DMS53 (cell line): ENCODE data around the gene PHF24.
"Not testable (repeated sequence)": the region's sequence is repeated elsewhere in the genome, so short reads cannot be mapped to it uniquely, and the experiment has no call there.

ENCODE experiments used
- DNase-seq: peaks from one replicate; lab custom pipeline; 2025; lab: John Stamatoyannopoulos, UW

PHF24 gene

DNA sequence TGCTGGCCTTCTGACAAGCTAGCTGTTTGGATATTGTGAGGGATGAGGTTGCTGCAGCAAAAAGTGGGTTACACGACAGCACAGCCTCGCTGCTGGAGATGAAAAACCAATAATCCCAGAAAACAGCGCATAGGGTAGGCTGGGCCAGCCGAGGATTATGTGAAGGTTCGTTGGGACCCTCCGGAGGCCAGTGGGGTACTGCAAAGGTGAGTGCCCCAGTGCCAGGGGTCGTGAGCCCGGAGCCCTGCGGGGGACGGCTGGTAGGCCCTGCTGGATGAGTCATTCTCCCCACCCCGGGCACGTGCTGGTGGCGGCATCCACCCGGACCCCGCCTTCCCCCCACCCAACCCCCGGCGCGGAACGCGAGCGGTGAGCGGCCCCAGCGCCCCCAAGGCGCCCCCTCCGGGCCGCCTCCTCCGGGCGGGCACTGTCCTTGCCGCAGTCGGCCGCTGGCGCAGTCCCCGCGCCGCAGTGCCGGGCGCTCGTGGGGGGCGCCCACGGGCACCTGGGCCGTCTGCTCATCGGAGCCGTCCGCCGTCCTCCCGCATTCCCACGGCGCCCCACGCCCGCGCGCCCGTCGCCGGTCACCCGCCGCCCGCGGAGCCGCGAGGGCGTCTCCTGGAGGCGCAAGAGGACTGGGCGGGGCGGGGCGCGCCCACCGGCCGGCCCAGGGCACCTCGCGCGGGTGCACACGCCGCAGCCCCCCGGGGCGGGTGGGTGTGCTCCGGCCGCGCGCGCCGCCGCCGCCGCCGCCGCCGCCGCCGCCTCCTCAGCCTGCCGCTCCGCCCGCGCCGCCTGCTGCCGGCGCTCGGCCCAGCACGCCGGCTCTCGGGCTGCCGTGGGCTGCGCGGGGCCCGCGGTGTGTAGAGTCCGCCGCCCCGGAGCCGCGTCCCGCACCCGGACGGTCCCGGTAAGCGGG lies at the start of gene PHF24:
PHF24 (plus strand) TSS at position 794 of the 919 bp plus-strand sequence. CDS start 13,014 bp downstream, outside the sequence.
- peak; percentile 54 for DNase-seq

DNA sequence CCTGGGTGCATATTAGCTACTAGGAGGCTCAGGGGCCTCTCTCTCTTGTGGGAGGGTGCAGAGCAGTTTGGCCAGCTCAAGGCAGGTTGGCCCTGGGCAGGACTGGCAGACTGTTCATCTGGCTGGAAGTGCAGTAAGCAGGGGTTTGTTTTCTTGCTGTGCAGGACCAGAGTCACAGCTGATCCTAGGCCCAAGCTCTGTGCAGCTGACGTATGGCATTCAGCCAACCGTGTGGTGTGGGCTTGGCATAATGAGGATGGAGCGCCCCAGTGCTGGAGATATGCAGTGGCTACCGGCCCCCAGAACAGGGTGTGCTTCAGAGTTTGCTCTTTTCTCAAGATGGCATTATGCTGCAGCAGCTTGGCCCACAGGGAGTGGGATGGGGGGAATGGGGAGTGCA lies 31.0 kb upstream of the PHF24 start:
- DNase-seq, result no peak

DNA sequence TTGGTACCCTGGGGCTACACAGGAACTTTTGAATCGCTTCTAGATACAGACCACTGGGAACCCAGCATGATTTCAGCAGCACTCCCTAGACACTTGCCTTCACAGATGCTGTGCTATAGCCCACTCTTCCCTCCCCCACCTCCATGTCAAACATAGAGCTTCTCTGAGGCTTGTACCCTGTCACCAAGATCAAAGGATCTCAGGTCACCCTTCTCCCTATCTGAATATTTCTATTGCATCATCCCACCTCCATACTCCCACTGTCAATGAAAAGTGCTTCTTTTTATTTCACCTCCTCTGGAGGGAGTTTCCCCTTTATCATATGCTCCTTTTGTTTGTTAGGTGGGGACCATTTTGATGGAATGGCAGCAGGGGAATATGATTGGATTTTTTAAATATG lies 29.2 kb upstream of the PHF24 start:
- DNase-seq, result no peak

DNA sequence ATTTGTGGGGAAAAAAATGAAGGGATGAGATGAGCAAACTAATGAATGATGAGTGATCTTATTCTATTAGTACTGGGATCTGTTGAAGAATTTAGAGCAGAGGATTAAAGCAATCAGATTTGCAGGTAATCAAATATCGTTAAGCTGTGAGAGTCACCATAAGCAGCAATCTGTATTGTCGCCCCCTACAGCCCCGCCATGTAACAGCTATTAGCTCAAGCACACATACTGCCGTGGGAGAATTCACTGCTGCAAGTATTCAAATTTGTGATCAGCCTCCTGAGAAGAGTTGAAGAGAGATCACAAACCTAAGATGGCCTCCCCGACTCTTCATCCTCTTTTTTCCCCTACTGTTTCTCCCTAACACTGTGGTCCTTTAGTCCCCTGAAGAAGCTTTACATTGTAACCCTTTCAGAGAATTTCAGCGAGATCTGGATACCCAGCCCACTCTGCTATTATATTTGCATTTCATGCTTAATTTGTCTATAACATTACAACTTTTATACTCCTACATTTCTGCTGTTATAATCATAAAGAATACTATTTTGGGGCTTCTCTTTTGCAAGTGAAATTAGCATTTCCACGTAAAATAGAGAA lies 28.5 kb upstream of the PHF24 start:
- DNase-seq, result peak; percentile 51

DNA sequence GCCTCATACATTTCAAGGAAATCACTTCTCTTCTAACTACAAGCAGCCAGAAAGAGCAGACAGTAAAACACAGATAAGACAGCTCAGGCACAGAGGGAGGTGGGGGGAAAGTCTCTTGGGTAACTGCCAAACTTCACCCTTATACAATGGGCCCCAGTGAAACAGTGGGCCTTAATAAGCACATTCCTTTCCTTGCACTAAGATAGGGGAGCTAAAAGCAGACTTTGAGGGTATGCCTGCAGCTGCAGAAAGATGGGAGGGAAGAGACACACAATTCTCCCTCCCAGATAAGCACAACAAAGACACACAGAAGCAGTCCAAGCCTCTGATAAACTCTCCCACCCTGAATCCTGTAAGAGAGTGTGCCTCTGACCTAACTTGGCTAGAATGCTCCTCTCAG lies 18.1 kb upstream of the PHF24 start:
- not testable (repeated sequence) for DNase-seq

DNA sequence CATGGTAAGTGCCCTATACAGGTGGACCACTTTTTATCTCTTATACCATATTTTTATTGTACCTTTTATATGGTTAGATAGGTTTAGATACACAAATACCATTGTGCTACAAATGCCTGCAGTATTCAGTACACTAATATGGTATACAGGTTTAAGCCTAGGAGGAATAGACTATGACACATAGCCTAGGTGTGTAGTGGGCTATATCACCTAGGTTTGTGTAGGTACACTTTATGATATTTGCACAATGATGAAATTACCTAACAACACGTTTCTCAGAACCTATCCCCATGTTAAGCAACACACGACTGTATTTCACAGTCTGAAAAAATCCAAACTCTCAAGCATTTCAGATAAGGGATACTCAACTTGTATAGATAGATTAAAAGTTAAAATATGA lies 9.6 kb upstream of the PHF24 start:
- no peak for DNase-seq

DNA sequence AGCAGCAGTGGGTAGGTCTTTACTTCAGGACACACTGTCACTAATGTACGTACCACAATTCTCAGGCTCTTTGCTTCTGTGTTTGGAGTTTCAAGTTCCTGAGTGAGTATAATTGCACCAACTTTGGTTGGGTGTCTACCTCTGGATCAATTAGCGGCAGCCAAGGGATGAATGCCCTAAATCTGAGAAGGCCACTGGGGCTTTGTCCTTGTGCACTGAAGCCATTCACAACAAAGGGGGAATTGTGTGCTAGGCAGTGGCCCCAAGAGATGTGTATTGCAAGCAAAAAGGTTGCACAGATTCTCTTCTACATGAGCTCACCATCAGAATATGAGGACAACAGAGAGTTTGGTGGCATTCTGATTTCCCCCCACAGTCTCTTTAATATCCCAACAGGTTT lies 3.9 kb upstream of the PHF24 start:
- DNase-seq, result no peak

DNA sequence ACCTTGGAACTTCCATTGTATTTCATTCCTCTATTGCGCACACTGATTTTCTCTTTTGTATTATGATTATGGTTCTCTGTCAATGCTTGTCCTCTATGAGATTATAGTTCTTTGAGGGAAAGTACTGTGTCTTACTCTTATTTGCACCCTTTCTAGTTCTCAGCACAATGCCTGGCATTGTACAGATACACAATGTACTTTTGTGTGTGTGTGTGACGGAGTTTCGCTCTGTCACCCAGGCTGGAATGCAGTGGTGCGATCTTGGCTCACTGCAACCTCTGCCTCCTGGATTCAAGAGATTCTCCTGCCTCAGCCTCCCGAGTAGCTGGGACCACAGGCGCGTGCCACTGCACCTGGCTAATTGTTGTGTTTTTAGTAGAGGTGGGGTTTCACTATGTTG lies 2.0 kb upstream of the PHF24 start:
- not testable (repeated sequence) for DNase-seq

DNA sequence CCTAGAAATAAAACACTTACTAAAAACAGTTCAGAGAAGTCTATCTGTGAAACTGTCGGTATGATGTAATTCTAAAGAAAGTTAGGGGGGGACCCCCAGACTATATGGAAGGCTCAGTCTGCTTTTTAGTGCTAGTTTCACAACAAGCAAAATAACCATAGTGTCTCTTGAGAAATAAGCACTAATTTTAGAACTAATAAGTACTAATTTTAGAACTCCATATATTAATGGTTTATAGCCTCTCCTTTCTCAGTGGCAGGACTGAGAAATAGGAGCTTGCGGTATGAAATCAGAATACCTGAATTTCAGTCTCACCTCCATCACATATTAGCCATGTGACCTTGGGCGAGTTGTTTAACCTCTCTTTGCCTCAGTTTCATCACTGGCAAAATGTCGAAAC lies 1.4 kb upstream of the PHF24 start:
- no peak for DNase-seq

DNA sequence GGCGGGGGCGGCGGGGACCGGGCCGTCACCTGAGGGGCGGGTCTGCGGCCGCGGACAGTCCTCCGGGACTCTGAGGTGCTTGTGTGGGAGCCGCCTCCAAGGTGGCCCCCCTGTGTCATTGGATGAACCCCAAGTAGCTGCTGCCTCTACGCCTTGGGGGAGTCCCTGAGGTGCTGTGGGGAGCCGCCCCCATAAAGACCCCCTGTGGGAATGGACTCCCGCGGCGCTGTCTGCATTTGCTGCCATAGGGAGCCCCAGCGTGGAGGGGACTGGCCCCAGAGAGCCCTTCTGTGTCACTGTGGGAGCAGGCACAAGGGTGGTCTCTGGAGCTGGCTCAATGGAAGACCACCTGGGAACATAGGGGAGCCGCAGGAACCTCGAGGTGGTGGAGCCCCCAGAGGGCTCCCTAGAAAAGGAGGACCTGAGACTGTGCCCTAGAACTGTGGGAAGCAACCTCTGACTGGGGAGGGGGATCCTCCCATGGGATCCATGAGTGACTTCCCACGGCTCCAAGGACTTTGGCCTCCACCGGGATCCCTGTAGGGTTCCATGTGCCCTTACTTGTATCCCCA lies 412 bp downstream of the PHF24 start:
- DNase-seq, result no peak

DNA sequence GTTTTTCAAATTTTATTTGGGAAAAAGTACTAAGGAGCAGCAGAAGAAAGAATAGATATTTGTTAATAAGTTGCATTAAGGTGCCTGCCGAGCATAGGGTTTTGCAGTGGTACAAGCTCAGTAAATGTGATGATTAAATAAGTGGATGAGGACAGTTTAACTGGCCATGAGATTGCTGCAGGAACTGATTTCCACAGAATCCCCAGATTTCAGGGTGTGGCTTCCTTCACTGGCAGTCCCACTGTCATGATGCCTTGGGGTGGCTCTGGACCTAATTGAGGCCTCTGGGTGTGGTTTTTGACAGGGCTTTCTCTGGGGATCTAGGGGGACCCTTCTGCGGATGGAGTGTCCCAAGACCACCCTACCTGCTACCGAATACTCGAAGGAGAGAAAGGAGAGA lies 1.4 kb downstream of the PHF24 start:
- DNase-seq, result no peak

DNA sequence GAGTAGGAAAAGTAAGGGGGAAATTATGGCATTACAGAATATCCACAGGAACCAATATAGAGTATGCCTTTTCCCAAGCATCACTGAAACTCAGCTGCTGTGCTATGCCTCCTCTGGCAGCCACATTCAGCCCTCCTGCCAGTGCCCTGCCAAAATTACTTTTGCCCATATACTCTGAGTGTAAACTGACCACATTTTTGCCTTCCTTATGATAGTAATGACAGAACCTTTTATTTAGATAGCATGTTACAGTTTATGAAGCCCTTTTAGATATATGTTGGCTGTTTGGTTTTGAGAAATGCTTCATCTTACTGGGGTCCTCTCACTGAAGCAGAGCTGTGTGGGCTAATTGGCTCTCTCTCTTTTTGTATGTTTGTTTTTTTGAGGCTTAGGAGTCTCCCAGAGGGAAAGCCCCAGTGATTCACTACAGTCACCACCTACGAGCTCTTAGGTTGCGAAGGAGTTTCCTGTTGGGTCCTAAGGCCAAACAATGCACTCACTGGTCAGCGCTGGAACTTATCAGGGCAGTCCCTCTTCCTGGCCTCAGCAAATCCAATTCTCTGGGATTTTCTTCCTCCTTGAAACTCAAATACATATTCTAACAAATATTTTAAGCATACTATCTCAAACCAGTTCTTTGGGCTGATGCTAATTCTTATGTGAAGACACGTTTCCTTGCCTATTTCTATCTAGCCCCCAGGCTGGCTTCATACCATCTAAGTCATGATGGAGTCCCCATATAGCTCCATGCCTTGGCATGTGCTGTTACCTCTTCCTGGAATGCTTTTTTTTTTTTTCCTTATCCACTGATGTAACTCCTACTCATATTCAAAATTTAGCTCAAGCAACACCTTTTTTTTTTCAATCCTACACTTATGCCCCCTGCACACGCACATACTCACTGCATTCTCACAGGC lies 3.7 kb downstream of the PHF24 start:
- peak; percentile 29 for DNase-seq

DNA sequence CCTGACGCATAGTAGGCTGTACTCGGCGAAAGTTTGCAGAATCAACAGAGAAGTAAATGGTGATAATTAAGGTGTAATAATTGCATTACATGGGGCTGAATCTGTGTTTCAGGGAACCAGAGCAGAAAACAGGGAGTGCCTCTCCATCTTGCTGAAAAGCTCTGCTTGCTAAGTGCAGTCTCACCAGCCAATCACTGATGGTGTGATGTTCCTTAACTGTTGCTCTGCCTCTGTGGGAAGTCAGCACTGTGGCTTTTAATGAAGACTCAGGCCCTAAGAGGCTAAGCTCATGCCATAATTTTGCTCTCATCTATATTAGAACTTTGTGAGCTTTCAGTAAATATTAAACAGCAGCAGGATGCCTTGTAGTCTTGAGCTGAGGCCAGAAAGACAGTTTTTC lies 4.5 kb downstream of the PHF24 start:
- no peak for DNase-seq

DNA sequence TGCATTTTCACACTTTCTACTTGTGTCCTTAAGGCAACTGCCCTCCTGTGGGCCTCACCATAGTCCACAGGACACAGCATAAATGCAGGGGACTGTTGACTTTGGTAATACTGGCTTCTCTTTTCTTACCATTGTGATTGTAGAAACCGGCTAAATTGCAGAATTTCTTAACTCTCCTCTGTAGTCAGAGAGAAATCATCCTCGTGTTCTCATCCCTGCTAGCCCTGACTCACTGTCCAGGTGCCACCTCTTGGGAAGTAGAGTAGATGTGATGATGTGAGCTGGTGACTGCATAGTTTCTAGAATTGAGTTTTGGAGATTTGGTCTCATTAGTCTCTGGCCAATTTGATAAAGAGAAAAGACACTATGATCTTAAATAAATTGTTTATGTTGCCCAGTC lies 5.5 kb downstream of the PHF24 start:
- DNase-seq, result no peak

DNA sequence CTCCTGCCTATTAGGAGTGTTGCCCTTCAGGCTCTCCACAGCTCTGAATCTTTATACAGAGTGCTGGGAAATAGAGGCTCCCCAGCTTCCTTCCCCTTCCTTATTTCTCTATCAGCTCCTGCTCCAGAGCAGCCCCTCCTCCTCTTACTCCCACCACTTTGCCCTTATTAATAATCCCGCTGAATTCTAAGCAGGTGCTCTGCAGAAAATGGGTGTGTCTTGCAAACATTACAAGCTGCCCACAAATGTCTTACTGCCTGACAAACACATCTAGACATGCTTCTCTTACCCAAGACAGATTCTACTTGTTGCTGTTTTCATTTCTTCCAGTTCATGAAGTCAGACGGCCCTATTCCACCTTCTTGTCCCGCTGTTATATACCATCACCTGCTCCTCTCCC lies 6.4 kb downstream of the PHF24 start:
- no peak for DNase-seq

DNA sequence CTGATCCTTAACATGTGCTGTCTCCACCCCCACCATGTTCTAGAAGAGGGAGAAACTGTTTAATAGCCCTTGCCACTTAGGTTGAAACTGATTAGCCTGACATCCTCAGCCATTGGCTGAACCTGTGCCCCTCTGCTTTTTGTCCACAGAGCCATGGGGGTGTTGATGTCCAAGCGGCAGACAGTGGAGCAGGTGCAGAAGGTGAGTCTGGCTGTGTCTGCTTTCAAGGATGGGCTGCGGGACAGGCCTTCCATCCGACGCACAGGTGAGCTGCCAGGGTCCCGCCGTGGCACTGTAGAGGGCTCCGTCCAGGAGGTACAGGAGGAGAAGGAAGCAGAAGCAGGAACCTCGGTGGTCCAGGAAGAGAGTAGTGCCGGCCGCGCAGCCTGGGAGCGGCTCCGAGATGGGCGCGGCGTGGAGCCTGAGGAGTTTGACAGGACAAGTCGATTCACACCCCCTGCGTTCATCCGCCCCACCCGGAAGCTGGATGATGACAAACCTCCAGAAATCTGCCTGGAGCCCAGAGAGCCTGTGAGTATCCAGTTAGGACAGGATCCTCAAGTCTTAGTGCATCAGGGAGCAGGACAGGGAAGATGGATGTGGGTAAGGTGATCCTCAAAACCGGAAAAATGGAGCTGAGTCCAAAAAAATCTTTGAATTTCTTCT lies 13.2 kb downstream of the PHF24 start:
- no peak for DNase-seq

DNA sequence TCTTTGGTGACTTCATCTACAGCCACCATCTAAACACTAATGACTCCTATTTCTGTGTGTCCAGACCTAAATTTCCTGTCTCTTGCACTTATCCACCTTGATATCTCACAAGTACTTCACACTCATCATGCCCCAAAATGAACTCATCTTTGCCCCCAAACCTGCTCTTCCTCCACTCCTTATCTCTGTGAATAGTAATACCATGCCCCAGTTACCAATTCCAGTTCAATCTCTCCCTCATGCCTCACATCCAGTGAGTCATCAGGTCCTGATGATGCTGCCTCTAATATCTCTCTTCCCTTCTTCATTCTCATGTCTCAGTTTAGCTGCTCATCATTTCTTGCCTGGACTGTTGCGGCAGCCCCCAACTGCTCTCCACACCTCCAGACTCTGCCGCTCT lies 16.6 kb downstream of the PHF24 start:
- DNase-seq, result no peak

DNA sequence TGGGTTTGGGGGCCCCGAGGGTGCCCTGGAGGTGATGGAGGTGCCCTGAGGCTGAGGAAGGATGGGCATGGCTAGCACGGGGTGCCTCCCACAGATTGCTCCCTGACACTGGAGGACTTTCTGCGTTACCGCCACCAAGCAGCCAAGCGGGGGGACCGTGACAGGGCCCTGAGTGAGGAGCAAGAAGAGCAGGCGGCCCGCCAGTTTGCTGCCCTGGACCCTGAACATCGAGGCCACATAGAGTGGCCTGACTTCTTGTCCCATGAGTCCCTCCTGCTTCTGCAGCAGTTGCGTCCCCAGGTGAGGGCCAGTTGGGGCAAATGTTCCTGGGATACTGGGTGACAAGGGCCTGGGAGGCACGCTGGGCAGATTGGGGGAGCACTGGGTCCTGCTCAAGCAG lies 18.4 kb downstream of the PHF24 start:
- DNase-seq, result no peak

DNA sequence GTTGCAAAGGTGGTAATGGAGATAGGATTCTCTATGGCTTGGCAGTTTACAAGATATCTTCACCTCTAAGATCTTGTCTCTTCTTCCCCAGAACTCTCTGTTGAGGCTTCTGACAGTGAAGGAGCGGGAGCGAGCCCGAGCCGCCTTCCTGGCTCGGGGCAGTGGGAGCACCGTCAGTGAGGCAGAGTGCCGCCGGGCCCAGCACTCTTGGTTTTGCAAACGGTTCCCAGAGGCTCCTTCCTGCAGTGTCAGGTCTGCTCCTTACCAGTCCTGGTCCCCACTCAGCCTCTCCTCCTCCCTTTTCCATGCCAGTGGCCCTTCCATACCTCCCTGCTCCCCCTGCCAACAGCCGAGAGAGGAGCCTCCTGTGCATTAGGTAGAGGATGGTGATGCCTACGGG lies 18.9 kb downstream of the PHF24 start:
- no peak for DNase-seq

DNA sequence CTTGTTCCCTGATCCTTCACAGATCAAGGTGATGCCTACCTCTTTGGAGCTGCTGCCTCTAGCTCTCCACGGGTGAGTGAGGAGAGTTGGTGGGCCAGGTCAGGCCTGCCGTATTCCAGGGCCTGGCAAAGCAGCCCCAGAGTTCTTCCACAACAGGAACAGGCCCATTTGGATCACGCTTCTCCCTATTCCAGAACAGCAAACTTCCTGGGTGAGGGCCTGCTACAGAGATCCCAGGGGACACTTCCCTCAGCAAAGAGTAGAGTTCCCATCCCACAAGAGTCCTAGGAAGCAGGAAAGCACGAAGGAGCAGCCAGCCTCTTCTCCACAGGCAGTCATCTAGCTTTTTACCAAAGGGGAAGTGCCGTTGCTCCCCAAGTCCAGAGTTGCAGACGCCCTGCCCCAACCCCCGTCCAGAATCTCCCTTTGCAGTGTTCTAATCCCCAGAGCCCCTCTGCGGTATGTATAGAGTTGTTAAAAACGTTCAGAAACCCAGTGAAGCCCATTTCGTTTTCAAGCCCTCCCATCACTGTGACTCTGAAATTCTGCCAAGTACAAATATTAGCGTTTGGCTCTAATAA lies 22.2 kb downstream of the PHF24 start:
- DNase-seq, result no peak

DNA sequence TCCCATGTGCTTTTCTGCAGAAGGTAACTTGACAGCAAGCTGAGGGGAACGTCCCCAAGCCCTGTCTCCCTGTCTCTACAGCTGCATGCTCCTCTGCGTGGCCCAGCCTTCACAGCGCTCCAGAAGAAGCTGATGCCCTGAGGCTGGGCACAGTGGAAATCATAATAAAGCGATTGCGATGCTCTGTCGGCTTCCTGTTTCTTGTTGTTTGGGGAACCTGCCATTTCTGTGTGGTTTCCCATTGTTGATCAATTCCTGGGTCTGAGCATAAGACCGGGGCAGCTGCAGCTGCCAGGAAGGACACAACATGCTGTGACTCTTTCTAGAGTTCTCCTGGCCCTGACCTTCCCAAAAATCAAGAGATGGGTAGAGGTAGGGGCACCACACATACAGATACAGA lies 24.3 kb downstream of the PHF24 start:
- no peak for DNase-seq
